ENCODE data around the gene DAB2IP. TPM values are rescaled to one million over a fixed set of nuclear protein-coding genes. Genes with fewer than 3 reads are reported as not detected.

Gene DAB2IP
- total RNA-seq, 1 experiment from 2014 or later, result 17.0 TPM

GRCh38 chr9:121675969-121676822, 24.8 kb downstream of the DAB2IP start:
- Mint-ChIP-seq H3K27ac (ENCODE audit: low read depth, unreplicated experiment) (no peak overlapping the region), H3K36me3 (ENCODE audit: insufficient read depth, unreplicated experiment) (no peaks in the 10 kb centered on the region), H3K27me3 (ENCODE audit: insufficient read depth, unreplicated experiment) (no peaks in the 10 kb centered on the region), H3K4me3 (ENCODE audit: unreplicated experiment) (no peak overlapping the region), H3K4me1 (ENCODE audit: insufficient read depth, unreplicated experiment) (peaks cover 6% of the 10 kb centered on the region), H3K9me3 (ENCODE audit: unreplicated experiment) (no peaks in the 10 kb centered on the region)
- ChIA-PET CTCF (interaction anchor here (0.7 to 1.8 kb wide), 3 partner anchors 18 to 276 kb away, joined by 3 to 6 read pairs (median 5); no protein-coding TSS in a partner anchor), POLR2A (no interaction called here)
- DNase-seq (ENCODE audit: unreplicated experiment), result no peak
- TF ChIP-seq CTCF (IDR thresholded peaks at IDR 0.05; ENCODE audit: unreplicated experiment), result no peak
- intact Hi-C loops (cut with micrococcal nuclease), result no loop called here
- BruUV-seq (replicated peaks), result no TSS peak

- peaks cover 6% of the 10 kb centered on the region for H3K4me1 Mint-ChIP-seq (ENCODE audit: insufficient read depth, unreplicated experiment)
- H3K36me3 Mint-ChIP-seq (ENCODE audit: insufficient read depth, unreplicated experiment), result no peaks in the 10 kb centered on the region
- H3K27ac Mint-ChIP-seq (ENCODE audit: low read depth, unreplicated experiment), result no peak overlapping the region
- intact Hi-C loops (cut with micrococcal nuclease), result no loop called here
- H3K27me3 Mint-ChIP-seq (ENCODE audit: insufficient read depth, unreplicated experiment), result no peaks in the 10 kb centered on the region
- CTCF ChIA-PET, result interaction anchor here (0.5 to 1.8 kb wide), 4 partner anchors 18 to 453 kb away, joined by 3 to 6 read pairs (median 4); no protein-coding TSS in a partner anchor
- TF ChIP-seq CTCF (IDR thresholded peaks at IDR 0.05; ENCODE audit: unreplicated experiment), result no peak
- DNase-seq (ENCODE audit: unreplicated experiment), result no peak
- H3K9me3 Mint-ChIP-seq (ENCODE audit: unreplicated experiment), result no peaks in the 10 kb centered on the region
- POLR2A ChIA-PET, result no interaction called here
- BruUV-seq (replicated peaks), result no TSS peak
- no peak overlapping the region for H3K4me3 Mint-ChIP-seq (ENCODE audit: unreplicated experiment)
Measured at GRCh38 chr9:121676926-121677325, 25.5 kb downstream of the DAB2IP start.

- peaks cover under 1% of the 10 kb centered on the region for H3K36me3 Mint-ChIP-seq (ENCODE audit: insufficient read depth, unreplicated experiment)
- CTCF ChIA-PET, result interaction anchor here (0.6 to 1.7 kb wide), 3 partner anchors 22 to 56 kb away, joined by 3 to 5 read pairs (median 4); no protein-coding TSS in a partner anchor
- BruUV-seq (replicated peaks), result no TSS peak
- no peak overlapping the region for H3K27ac Mint-ChIP-seq (ENCODE audit: low read depth, unreplicated experiment)
- H3K4me1 Mint-ChIP-seq (ENCODE audit: insufficient read depth, unreplicated experiment), result peaks cover 6% of the 10 kb centered on the region
- DNase-seq (ENCODE audit: unreplicated experiment), result no peak
- H3K27me3 Mint-ChIP-seq (ENCODE audit: insufficient read depth, unreplicated experiment), result no peaks in the 10 kb centered on the region
- H3K9me3 Mint-ChIP-seq (ENCODE audit: unreplicated experiment), result no peaks in the 10 kb centered on the region
- POLR2A ChIA-PET, result no interaction called here
- TF ChIP-seq CTCF (IDR thresholded peaks at IDR 0.05; ENCODE audit: unreplicated experiment), result no peak
- intact Hi-C loops (cut with micrococcal nuclease), result no loop called here
- H3K4me3 Mint-ChIP-seq (ENCODE audit: unreplicated experiment), result no peak overlapping the region
Measured at GRCh38 chr9:121678501-121679022, 27.1 kb downstream of the DAB2IP start.

- H3K4me3 Mint-ChIP-seq (ENCODE audit: unreplicated experiment), result no peak overlapping the region
- peaks cover 3% of the 10 kb centered on the region for H3K4me1 Mint-ChIP-seq (ENCODE audit: insufficient read depth, unreplicated experiment)
- POLR2A ChIA-PET, result no interaction called here
- H3K9me3 Mint-ChIP-seq (ENCODE audit: unreplicated experiment), result no peaks in the 10 kb centered on the region
- BruUV-seq (replicated peaks), result no TSS peak
- H3K36me3 Mint-ChIP-seq (ENCODE audit: insufficient read depth, unreplicated experiment), result peaks cover 5% of the 10 kb centered on the region
- intact Hi-C loops (cut with micrococcal nuclease), result loop anchor here (10.0 kb wide), 1 partner anchor 445 kb away; no protein-coding TSS in a partner anchor
- no peak for DNase-seq (ENCODE audit: unreplicated experiment)
- H3K27ac Mint-ChIP-seq (ENCODE audit: low read depth, unreplicated experiment), result no peak overlapping the region
- no peaks in the 10 kb centered on the region for H3K27me3 Mint-ChIP-seq (ENCODE audit: insufficient read depth, unreplicated experiment)
- no peak for TF ChIP-seq CTCF (IDR thresholded peaks at IDR 0.05; ENCODE audit: unreplicated experiment)
- CTCF ChIA-PET, result interaction anchor here (0.7 to 7.0 kb wide), 7 partner anchors 8 to 133 kb away, joined by 3 to 45 read pairs (median 6); no protein-coding TSS in a partner anchor
Measured at GRCh38 chr9:121679901-121680635, 28.6 kb downstream of the DAB2IP start.
